HEK293T (cell line): ENCODE results near the gene BTG4.

Experiments used
- BHLHE40 ChIP-seq: fragments of 450-650 bp; IDR thresholded peaks from 2 replicates; pipeline ENCODE4 v1.6.1; 2016; ENCODE audit warnings: mild to moderate bottlenecking, moderate library complexity, borderline replicate concordance
- FOXA1 ChIP-seq: fragments of 450-650 bp; IDR thresholded peaks from 2 replicates; pipeline ENCODE4 v1.6.1; 2016; ENCODE audit warnings: mild to moderate bottlenecking
- FOXK2 ChIP-seq: fragments of 450-650 bp; IDR thresholded peaks from 2 replicates; pipeline ENCODE4 v1.6.1; 2016; ENCODE audit warnings: mild to moderate bottlenecking
- FOXM1 ChIP-seq: fragments of 450-650 bp; IDR thresholded peaks from 2 replicates; pipeline ENCODE4 v1.6.1; 2017; ENCODE audit warnings: mild to moderate bottlenecking, borderline replicate concordance
- TF ChIP-seq, protein P1 (sequence below): fragments of 450-650 bp; IDR thresholded peaks from 2 replicates; pipeline ENCODE4 v1.6.1; 2016

DNA sequence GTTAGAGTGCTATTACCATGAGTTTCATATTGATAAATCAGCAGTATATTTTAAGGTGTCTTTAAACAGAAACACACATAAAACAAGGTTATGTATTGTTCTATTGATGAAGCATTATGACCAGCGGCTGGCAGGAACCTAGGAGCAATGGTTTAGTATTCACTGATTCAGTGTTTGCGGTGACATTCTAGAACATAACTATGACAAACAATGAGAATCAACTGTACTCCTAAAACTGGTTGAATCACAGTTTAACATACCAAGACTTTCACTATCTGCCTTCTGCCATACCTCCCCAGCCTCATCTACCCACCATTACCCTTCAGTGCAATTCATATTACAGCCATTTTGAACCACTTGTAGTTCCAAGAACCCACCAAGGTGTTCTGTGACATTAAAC lies 11.2 kb upstream of the BTG4 start:
- no peak for TF ChIP-seq BHLHE40
- TF ChIP-seq, protein P1, sequence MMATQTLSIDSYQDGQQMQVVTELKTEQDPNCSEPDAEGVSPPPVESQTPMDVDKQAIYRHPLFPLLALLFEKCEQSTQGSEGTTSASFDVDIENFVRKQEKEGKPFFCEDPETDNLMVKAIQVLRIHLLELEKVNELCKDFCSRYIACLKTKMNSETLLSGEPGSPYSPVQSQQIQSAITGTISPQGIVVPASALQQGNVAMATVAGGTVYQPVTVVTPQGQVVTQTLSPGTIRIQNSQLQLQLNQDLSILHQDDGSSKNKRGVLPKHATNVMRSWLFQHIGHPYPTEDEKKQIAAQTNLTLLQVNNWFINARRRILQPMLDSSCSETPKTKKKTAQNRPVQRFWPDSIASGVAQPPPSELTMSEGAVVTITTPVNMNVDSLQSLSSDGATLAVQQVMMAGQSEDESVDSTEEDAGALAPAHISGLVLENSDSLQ = no peak
- no peak for TF ChIP-seq FOXK2
- TF ChIP-seq FOXA1 = no peak
- TF ChIP-seq FOXM1 = no peak
